Measurements from ENCODE around the gene NBEA.
"Not testable (repeated sequence)": the region's sequence is repeated elsewhere in the genome, so short reads cannot be mapped to it uniquely, and the experiment has no call there.

The NBEA gene

GRCh38 chr13:35092251-35092650 lies 150.2 kb downstream of the NBEA start:
- DNase-seq (ENCODE audit: low spot score) = no peak

DNA sequence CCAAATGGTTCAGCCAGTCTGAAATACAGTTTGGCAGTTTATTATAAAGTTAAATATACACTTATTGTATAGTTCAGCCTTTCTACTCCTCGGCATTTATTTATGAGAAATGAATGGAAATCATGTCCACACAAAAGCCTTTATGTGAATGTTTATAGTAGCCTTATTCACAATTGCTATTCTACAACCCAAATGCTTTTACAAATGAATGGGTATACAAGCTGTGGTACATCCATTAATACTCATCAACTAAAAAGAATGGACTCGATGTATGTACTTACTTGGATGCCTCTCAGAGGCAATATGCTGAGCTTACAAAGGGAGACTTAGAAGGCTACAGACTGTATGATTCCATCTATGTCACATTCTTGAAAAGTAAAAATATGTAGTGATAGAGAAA lies 150.7 kb downstream of the NBEA start:
- DNase-seq (ENCODE audit: low spot score) = no peak

DNA sequence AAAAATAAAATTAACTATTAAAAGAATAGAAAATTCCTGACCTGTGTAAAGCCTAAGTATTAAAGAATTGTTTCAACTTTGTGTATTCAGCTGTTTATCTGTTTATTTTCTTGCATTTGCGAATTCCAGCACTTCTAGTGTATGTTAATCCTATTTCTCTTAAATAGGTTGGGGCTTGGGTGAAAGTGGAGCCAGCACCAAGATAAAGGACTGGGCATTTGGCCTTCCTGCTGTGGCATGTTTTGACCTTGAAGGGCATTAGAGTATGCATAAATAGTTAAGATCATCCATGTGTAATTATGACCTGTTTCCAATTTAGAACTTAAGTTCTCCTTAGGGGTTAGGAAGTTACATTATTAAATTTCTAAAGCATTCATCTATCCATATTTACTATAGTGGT lies 151.3 kb downstream of the NBEA start:
- DNase-seq (ENCODE audit: low spot score) = no peak

DNA sequence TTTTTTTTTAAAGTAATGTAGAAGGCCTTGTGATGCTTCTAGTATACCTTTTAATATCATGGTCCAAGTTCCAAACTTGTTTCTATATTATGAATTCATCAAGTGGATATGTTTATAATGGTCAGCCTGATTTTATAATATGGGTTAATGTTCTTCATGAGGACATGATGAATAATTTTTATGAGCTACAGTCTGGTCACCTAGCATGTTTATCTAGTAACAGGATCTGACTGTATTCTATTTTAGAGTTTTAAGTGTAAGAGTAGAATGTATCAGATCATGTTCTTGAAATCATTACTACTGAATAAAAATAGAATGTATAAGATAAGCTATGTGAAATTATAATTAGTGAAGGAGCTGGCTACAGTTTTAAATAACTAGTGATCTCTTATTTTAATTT lies 164.7 kb downstream of the NBEA start:
- DNase-seq (ENCODE audit: low spot score) = not testable (repeated sequence)

DNA sequence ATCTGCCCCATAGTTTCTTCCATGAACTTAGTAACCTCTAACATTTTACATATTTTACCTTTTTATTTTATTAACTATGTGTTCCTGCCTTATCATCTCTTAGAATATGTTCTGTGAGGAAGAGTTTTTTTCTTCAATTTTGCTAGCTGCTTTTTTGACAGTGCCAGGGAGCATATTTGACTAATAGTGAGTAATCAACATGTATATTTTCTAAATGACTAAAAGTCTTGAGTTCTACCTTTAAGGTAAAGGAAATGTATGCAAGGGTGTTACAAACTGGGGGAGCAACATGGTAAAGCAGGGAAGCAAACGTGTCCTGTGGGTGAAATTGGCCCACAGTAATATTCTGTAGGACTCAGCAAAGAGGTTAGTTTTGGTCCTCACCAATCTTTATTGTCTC lies 165.5 kb downstream of the NBEA start:
- DNase-seq (ENCODE audit: low spot score) = no peak

GRCh38 chr13:35113612-35114011 lies 171.5 kb downstream of the NBEA start:
- DNase-seq (ENCODE audit: low spot score) = not testable (repeated sequence)

GRCh38 chr13:35127466-35127865 lies 185.4 kb downstream of the NBEA start:
- no peak for DNase-seq (ENCODE audit: low spot score)

DNA sequence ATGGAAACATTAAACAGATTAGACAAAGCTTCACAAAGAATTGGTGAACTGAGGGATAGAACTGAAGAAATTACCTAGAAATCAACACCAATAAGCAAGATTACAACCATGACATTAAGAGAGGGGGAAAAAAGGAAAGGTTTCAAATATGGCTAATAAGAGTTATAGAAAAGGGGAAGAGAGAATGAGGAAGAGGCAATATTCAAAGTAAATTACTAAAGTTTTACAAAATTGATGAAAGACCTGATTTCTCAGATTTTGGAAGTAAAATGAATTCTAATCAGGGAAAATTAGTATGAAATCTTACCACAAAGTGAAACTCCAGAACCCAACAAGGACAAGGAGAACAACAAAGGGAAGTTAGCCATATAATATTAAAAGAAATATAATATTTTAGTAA lies 187.4 kb downstream of the NBEA start:
- DNase-seq (ENCODE audit: low spot score) = no peak

DNA sequence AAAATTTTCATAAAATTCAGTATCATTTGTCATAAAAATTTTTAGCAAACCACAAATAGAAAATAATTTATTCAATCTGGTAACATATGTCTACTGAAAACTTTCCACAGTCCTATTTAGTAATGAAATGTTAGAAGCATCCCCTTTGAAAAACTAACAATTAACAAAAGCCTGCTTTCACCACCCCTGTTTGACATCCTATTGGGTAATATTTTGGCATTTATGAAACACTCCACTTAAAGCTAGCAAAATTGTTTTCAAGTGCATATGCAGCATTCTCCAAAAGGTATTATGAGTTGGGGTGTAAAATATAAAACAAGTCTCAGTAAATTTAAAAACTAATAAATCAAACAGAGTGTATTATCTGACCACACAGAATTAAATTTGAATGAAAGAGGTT lies 189.4 kb downstream of the NBEA start:
- DNase-seq (ENCODE audit: low spot score) = no peak

- no peak for DNase-seq (ENCODE audit: low spot score)
Observed at GRCh38 chr13:35136585-35136984, 194.5 kb downstream of the NBEA start.

DNA sequence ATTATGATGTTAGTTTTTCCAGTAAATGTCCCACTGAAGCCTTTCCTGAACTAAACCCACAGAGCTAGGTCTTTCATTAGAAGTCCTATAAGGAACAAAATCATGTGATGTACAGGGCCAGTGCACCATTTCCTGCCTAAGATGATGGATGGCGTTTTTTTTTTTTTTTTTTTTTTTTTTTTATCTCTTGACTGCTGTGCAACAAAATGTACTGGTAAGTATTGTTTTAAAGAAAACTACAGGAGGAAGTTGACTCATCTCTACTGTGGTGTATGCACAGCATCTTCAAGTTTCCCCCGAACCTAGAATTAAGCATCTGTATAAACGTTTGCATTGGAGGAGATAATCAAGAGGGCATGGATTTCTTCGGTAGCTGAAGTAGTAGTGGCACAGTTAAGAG lies 197.5 kb downstream of the NBEA start:
- DNase-seq (ENCODE audit: low spot score) = no peak

DNA sequence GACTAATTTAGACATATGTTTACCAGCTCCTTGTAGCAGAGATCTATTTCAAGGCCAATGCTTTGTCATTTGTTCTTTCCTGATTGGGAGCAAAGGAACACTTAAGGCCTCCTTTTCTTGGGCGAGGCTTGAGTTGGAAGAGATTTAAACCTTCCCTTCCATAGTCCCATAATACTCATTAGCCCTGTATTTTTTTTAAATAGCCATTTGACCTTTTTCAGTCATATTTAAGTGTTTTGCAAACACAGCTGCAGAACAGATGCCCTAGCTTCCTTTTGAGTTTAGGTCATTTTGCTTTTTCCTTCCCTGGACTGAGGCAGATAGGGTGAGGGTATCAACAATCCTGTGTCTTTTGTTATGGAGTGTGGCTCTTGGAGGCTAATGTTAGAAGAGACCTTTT lies 198.3 kb downstream of the NBEA start:
- no peak for DNase-seq (ENCODE audit: low spot score)

- no peak for DNase-seq (ENCODE audit: low spot score)
Observed at GRCh38 chr13:35140831-35141230, 198.8 kb downstream of the NBEA start.

GRCh38 chr13:35143123-35143522 lies 201.1 kb downstream of the NBEA start:
- no peak for DNase-seq (ENCODE audit: low spot score)

GRCh38 chr13:35144166-35144890 lies 202.3 kb downstream of the NBEA start:
- DNase-seq (ENCODE audit: low spot score) = no peak

- no peak for DNase-seq (ENCODE audit: low spot score)
Observed at GRCh38 chr13:35146686-35147085, 204.6 kb downstream of the NBEA start.

DNA sequence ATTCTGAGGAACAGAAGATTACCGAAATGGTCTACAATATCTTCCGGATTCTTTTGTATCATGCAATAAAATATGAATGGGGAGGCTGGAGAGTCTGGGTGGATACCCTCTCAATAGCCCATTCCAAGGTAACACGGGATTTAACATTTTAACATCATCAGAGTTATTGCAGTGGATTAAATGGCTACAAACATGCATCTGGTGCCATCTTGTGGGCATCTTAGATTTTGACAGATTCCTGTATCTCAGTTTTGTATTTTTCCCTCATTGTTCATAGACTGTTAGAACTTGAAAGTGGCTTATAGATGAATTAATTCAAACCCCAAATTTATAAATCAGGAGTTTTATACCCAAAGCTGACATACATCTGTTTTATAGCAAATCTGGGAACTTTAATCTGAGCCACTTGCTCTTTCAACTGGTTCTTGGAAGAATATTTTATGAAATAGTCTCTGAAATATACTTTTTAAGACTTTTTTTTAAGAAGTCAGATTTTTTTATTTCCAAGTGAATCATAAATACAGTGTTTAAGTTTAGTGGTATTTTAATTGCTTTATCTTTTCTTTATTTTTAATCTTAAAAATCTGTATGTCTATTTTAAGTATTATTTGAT lies 215.2 kb downstream of the NBEA start:
- peak; percentile 22 for DNase-seq (ENCODE audit: low spot score)

DNA sequence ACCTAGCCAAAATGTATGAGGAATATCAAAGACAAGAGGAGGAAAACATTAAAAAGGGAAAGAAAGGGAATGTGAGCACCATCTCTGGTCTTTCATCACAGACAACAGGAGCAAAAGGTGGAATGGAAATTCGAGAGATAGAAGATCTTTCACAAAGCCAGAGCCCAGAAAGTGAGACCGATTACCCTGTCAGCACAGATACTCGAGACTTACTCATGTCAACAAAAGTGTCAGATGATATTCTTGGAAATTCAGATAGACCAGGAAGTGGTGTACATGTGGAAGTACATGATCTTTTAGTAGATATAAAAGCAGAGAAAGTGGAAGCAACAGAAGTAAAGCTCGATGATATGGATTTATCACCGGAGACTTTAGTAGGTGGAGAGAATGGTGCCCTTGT lies 217.0 kb downstream of the NBEA start:
- no peak for DNase-seq (ENCODE audit: low spot score)

DNA sequence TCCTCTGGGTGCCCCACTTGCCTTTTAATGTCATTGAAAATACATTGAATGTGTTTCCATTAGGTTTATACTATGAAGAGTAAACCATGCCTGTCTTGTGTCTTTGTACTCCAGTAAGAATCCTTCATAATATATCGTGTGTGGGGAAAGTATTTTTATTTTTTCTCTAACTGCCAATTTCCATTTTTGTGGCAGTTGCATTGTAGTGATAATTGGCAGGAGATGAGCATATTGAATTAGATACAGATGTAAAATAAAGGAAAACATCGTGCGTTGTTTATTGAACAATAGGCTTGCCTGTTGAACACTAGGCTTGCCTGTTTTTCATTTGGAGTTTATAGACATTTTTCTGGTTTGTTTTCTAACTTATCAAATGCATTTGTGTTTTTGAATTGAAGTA lies 218.8 kb downstream of the NBEA start:
- no peak for DNase-seq (ENCODE audit: low spot score)

DNA sequence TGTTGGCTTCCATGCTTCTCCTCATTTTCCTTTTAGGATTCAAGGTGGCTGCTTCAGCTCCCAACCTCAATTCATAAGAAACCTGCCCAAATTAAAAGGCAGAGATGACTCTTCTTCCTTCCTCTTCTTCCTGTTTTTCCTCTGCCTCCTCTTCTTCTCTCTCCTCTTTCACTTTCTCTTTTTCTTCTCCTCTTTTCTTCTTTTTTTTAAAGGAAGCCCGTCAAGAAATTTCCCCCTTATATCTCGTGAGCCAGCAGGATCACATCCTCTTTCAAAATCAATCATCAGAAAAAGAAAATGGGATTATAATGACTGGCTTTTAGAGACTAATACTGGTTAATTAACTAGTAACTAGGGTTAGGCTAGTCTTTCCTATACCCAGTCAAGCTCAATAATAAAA lies 220.3 kb downstream of the NBEA start:
- no peak for DNase-seq (ENCODE audit: low spot score)

GRCh38 chr13:35163674-35164073 lies 221.6 kb downstream of the NBEA start:
- DNase-seq (ENCODE audit: low spot score) = no peak

- peak; percentile 17 for DNase-seq (ENCODE audit: low spot score)
Observed at GRCh38 chr13:35164324-35164932, 222.4 kb downstream of the NBEA start.

DNA sequence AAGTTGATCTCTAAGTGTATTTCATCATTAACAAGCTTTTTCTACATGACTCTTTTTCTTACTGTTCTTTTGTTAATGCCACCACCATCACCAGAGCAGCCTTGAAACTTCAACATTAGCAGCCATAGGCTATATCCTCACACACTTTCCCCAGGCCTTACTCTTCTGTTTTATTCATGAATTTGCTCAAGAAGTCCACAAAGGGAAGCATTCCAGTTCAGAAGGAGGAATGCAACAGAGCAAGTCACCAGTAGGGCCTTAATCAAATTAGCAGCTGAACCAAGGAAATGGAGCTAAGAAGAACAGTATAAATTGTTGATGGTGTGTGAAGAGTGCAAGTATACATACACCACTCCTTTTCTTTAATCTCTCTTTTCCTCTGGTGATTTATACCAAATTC lies 223.1 kb downstream of the NBEA start:
- no peak for DNase-seq (ENCODE audit: low spot score)

DNA sequence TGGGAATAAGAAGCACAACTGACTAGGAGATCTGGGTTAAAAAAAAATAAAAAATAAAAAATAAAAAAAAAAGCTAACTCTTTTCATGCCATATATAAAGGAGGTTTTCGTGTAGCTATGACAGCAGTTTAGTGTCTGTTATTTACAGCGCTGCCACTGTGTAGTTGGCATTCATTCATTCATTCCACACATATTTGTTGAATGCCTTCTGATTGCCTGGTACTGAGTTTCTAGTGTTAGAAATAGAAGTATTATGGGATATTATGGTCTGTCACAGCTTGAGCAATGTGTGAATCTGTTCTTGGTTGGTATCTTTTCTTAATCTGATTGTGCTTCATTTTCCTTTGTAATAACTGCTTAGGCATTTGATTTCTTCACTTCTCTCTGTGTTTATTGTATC lies 237.4 kb downstream of the NBEA start:
- no peak for DNase-seq (ENCODE audit: low spot score)
